Activated effector memory CD4-positive, alpha-beta T cell treated with Interleukin-2 at 50 U/mL for 16 hours (primary cell): Measurements from ENCODE around the gene EID2.

Source experiments
- DNase-seq: peaks from one replicate; pipeline ENCODE4 v3.0.0-alpha.2; 2020

EID2 gene, protein sequence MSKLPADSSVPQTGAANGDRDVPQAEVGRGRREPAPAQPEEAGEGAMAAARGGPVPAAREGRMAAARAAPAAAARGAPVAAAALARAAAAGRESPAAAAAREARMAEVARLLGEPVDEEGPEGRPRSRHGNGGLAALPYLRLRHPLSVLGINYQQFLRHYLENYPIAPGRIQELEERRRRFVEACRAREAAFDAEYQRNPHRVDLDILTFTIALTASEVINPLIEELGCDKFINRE

DNA sequence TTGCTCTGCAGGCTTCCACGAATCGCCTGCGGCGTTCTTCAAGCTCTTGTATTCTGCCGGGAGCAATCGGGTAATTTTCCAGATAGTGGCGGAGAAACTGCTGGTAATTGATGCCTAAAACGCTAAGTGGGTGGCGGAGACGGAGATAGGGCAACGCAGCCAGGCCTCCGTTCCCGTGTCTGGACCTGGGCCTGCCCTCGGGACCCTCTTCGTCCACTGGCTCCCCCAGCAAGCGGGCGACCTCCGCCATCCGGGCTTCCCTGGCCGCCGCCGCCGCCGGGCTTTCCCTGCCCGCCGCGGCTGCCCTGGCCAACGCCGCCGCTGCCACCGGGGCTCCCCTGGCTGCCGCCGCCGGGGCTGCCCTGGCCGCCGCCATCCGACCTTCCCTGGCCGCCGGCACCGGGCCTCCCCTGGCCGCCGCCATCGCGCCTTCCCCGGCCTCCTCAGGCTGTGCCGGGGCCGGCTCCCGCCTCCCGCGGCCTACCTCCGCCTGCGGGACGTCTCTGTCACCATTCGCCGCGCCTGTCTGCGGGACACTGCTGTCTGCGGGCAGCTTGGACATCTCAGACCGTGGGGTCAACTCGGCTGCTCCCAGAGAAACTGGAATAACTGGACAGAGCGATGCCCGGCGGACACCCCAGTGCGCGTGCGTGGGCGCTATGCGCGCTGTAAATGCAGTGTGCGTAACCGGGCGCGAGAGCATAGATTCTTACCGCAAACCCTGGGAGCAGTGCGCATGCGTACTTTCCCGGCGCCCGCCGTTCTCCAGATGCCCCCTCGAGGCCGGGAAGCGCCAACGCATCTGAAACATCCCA, at the start of gene EID2:
Gene EID2, minus strand, starts transcription at position 644 of the 815 bp plus-strand sequence. Its CDS starts 82 bp downstream, at position 562.
- peak; percentile 85 for DNase-seq

GRCh38 chr19:39588066-39588465, 48.1 kb upstream of the EID2 start:
- DNase-seq = no peak

DNA sequence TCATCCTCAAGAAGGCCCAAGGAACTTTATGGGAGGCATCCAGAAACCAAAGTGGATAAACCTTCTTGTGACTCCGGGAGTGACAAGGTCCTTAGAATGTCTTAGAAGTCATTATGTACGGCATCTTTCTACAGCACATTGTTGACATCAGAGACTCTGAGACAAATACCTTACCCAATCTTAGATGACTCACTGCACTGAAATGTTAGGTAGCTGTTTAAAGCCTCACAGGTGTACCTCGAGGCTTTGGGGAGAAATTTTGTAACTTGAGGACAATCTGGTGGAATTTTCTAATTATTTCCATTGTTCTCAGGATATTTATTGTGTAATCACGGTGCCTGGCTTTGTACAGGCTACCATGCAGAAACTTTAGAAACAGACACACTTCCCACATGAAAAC, 47.5 kb upstream of the EID2 start:
- no peak for DNase-seq

DNA sequence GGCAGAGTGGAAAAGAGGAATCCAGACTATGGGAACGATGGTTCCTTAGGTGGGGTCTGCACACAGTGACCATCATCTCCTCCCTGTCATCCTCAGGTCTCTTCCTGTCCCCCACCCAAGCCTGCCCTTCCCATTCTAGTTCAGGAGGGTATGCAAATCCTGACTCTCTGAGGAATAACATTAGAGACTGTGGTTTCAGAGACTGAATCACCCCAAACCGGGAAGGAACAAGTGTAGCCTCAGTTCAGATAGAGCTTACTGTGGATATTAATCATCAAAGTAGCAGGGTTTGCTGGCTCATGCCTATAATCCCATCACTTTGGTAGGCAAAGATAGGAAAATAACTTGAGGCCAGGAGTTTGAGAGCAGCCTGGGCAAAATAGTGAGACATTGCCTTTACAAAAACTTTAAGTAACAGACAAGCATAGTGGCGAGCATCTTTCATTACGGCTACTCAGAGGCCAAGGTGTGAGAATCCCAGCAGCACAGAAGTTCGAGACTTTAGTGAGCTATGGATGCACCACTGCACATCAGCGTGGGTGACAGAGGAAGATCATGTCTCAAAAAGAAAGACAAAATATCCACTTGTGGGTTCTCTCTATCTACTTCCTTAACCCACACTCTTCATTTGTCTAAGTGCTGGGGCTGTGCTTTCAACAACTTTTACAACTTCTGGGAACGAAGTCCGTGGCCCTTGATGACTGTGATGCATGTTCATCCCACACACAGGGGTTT, 43.1 kb upstream of the EID2 start:
- no peak for DNase-seq

- no peak for DNase-seq
Observed at GRCh38 chr19:39582442-39582841, 42.5 kb upstream of the EID2 start.

GRCh38 chr19:39568604-39569003, 28.6 kb upstream of the EID2 start:
- DNase-seq = no peak

DNA sequence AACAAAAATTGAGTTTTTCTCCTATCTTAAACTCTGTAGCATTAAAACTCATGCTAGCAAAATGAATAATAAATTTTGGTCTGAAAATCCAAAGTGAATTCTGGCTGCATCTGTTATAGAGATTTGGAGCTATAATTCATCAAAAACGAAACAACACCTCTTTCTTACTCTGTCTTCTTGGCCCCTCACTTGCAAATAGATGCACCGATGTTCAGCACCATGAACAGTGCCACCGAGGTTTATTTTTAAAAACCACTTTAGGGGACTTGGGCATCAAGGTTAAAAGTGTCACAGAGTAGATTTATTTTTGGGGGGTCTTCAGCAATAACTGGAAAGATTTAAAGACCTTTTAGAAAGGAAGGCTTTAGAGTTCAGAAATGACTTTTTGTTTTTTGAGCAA, 26.1 kb upstream of the EID2 start:
- DNase-seq = no peak

DNA sequence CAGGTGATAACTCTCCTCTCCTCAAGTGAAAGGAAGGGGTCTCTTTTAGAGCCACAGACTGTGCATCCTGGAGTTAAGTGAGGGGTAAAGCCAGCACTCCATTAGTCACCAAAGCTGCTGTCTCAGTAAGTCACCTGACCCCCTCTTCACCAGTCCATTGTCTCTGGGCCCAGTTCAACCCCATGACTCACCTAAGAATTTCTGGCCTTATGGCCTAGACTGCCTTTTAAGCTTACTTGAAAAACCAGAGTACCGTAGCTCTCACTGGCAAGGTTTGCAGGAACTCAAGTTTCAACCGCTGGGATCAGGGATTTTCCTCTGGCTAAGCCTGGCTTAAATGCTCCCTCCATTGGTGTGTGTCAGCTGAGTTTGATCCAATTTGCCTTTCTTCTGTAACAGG, 23.4 kb upstream of the EID2 start:
- DNase-seq = no peak

DNA sequence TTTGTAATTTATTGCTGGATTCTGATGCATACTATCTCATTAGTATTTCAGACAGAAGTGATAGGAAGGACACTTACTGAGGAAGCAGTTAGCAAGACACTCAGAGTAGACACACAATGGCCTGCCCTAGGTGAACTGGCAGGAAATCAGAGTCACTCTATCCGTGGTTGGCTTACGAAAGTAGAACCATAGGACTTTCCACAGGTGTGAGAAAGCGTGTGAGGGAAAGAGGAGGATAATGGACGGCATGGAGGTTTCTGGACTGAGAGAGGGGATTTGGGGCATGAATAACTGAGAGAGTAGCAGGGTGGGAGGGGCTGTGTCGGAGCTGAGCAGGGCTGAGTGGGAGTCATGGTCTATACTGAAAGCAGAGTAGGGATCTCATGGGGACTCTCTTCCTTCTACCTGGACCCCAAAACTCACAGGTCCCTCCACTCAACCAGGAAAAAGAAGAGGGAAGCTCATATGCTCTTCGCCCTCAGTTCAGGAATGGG, 18.7 kb upstream of the EID2 start:
- DNase-seq = peak; percentile 12

- no peak for DNase-seq
Observed at GRCh38 chr19:39557811-39558623, 18.1 kb upstream of the EID2 start.

GRCh38 chr19:39555883-39556282, 15.9 kb upstream of the EID2 start:
- DNase-seq = no peak

- no peak for DNase-seq
Observed at GRCh38 chr19:39554701-39555311, 14.8 kb upstream of the EID2 start.

DNA sequence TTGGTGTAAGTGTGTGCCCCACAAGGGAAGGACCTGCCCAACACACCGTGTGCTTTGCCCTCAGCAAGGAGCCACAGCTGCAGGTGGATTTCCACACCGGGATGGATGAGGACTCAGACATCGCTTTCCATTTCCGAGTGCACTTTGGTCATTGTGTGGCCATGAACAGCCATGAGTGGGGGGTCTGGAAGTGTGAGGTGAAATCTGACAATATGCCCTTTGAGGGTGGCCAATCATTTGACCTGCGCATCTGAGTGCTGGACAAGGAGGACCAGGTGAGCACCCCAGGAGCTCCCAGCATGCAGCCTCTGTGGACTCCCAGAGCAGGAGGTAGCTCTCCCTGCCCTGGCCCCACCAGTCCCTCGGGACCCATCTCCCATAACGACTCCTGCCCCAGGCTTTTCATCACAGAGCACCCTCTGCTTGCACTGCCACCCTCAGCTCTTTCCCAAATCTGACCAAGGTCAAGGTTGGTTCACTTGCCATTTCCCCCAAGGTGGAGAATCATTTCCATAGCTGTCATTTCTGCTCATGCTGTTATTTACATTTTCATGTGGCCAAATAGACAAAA, 13.2 kb upstream of the EID2 start:
- no peak for DNase-seq

GRCh38 chr19:39550197-39550596, 10.2 kb upstream of the EID2 start:
- no peak for DNase-seq

DNA sequence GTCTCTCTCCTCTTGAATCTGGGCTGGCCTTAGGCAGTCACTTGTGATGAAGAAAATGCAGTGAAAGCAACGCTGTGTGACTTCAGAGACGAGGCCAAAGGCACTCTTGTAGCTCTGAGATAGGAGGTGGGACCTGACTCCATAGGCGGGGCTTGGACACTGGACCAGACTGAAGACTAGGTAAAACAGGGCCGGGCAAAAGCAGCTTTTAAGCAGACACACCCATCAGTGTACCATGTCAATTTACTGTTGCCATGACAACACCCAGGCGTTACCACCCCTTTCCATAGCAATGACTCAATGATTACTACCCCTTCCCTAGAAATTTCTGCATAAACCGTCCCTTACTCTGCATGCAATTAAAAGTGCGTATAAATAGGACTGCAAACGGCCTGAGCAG, 6.6 kb upstream of the EID2 start:
- no peak for DNase-seq

DNA sequence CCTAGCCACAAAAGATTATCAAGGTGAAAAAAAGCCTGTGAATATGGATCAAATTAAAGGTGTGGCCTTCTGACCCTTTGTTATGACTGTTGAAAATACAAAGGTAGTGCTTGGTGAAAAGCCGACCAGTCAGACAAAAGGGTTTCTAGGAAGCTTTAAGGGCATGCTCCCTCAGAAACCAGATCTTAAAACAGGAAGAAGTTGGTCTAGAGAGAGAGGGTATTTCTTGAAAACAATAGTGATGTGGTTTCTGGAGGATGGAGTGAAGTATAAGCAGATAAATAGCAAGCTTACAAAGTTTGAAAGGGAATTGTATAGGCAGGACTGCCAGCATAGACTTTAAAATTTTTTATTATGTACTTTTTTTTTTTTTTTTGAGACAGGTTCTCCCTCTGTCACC, 5.0 kb upstream of the EID2 start:
- no peak for DNase-seq

DNA sequence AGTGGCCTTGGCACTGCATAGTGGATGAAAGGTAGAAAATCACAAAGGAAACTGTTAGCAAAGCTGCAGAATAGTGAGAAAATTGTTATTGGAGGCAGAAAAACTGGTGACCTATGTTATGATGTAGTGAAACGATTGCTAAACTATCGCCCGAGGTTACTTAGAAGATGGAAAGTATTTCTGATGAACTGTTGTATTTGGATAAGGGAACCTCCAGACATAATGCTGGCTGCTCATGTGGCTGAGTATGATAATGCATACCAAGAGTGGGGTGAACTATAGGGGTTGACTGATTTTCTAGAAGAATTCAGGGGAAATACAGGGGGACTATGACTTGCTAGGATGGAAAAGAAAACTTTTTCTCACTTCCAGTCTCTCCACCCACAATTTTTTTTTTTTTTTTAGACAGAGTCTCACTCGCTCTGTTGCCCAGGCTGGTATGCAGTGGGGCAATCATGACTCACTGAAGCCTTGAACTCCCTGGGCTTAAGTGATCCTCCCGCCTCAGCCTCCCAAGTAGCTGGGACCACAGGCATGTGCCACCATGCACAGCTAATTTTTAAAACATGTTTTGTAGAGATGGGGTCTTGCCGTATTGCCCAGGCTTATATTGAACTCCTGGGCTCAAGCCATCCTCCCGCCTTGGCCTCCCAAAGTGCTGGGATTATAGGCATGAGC, 4.4 kb upstream of the EID2 start:
- DNase-seq = no peak

DNA sequence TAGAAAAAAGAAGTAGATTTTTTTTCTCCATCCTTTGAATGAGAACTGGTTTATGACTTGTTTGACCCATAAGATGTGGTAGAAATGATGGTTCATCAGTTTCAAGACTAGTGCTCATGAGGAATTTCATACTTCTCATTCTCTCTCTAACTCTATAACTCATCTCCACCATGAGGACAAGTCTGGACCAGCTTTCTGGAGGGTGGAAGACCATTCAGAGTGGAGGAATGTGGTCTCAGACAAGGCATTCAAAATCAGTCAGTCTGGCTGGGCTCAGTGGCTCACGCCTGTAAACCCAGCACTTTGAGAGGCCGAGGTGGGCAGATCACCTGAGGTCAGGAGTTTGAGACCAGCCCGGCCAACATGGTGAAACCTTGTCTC, 3.5 kb upstream of the EID2 start:
- DNase-seq = no peak

DNA sequence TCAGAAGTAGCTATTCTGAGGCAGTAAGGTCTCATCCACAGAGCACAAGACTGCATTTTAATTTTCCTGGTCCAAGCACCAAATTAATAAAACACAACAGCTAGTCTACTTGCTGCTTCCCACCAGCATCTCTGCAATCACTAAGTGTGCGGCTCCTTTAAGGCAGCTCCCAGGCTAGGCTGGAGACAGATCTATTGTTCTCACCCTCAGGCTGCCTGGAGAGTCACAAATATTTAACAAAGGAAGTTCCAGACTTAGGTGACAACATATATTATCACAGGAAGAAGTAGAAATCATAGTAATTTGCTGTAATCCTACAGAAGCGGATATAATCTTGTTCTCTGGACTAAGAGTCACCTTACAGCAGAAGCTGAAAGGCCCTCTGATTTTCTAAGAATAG, 2.2 kb upstream of the EID2 start:
- no peak for DNase-seq

GRCh38 chr19:39540333-39540673, 342 bp upstream of the EID2 start:
- no peak for DNase-seq

DNA sequence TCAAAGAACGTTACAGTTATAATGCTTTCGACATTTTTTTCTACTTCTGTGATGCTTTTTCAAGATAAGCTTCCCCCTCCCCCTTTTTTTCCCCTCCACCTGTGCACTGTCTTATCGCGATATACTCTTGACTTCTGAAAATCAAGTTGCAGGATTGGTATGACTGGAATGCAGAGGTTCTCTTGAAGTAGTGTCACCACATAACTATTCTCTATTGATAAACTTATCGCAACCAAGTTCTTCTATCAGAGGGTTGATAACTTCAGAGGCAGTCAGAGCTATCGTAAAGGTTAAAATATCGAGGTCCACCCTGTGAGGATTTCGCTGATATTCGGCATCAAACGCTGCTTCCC, 820 bp downstream of the EID2 start:
- DNase-seq = no peak

- no peak for DNase-seq
Observed at GRCh38 chr19:39533791-39534190, 6.2 kb downstream of the EID2 start.
